Duodenal mucosa (tissue), 2 donors: Measurements from ENCODE around the gene CAGE1.

ENCODE experiments used
- H3K27ac ChIP-seq: one replicate; pipeline ENCODE4 v1.7.0; 2013; ENCODE audit warnings: low read depth, low read length
- H3K27me3 ChIP-seq, 2 donors: one replicate each; pipeline ENCODE4 v1.7.0; 2013; ENCODE audit warnings: low read length in 2 of 2, control low read depth in 1 of 2; ENCODE audit not compliant: insufficient read depth in 2 of 2, control insufficient read depth in 1 of 2
- H3K36me3 ChIP-seq, 2 donors: one replicate each; pipeline ENCODE4 v1.7.0; 2013; ENCODE audit warnings: low read length in 2 of 2, control low read depth in 1 of 2; ENCODE audit not compliant: insufficient read depth in 2 of 2, control insufficient read depth in 1 of 2
- H3K4me1 ChIP-seq, 2 donors: one replicate each; pipeline ENCODE4 v1.7.0; 2013; ENCODE audit warnings: low read length in 2 of 2, control low read depth in 1 of 2; ENCODE audit not compliant: insufficient read depth in 2 of 2, control insufficient read depth in 1 of 2
- H3K4me3 ChIP-seq, 2 donors: one replicate each; pipeline ENCODE4 v1.7.0; 2013; ENCODE audit warnings: low read length in 2 of 2, low read depth in 1 of 2
- H3K9ac ChIP-seq, 2 donors: one replicate each; pipeline ENCODE4 v1.7.0; 2013; ENCODE audit warnings: low read length in 2 of 2, low read depth in 1 of 2
- H3K9me3 ChIP-seq, 2 donors: one replicate each; pipeline ENCODE4 v1.7.0; 2013; ENCODE audit warnings: low read length in 2 of 2, control low read depth in 1 of 2; ENCODE audit not compliant: control insufficient read depth in 1 of 2

The CAGE1 gene

DNA sequence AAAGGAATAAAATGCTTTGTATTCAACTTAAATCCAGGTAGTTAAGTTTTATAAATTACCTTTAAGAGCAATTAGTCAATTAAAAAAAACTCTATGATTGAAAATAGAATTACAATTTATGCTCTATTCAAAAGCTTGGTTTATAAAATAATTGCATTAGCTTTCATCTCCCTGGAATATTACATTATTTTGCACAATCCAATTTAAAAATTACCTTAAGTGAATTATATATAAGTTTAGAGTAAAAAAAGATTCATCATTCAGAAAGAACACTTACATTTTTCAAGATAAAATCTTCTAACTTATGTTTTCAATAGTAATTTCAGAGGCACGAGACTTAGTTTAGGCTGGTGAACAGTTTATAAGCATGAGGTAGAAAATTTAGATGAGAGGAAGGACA, 91.4 kb downstream of the CAGE1 start:
- no peaks in the 10 kb centered on the region for H3K9me3 ChIP-seq
- H3K9ac ChIP-seq = no peak overlapping the region
- no peak overlapping the region for H3K4me3 ChIP-seq
- no peak overlapping the region for H3K27ac ChIP-seq
- no peaks in the 10 kb centered on the region for H3K4me1 ChIP-seq
- H3K27me3 ChIP-seq = no peaks in the 10 kb centered on the region
- H3K36me3 ChIP-seq = peaks cover 44 to 90% of the 10 kb centered on the region in 2 donors

DNA sequence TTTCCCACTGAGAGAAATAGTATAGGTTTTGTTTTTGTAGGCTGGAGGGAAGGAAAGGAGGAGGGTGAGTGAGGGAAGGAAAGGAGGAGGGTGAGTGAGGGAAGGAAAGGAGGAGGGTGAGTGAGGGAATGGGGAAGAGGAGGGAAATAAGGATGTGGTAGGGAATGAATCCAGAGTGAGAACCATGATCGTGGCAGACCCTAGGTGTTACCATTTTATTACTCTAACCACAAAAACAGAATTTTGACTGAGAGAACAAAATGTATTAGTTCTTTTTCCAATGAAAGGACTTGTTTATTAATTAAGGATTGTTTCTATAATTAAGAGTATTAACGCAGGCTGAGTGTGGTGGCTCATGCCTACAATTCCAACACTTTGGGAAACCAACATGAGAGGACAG, 92.9 kb downstream of the CAGE1 start:
- no peaks in the 10 kb centered on the region for H3K4me1 ChIP-seq
- no peak overlapping the region for H3K27ac ChIP-seq
- no peaks in the 10 kb centered on the region for H3K27me3 ChIP-seq
- no peak overlapping the region for H3K9ac ChIP-seq
- peaks cover 50 to 91% of the 10 kb centered on the region in 2 donors for H3K36me3 ChIP-seq
- H3K4me3 ChIP-seq = no peak overlapping the region
- no peaks in the 10 kb centered on the region for H3K9me3 ChIP-seq

DNA sequence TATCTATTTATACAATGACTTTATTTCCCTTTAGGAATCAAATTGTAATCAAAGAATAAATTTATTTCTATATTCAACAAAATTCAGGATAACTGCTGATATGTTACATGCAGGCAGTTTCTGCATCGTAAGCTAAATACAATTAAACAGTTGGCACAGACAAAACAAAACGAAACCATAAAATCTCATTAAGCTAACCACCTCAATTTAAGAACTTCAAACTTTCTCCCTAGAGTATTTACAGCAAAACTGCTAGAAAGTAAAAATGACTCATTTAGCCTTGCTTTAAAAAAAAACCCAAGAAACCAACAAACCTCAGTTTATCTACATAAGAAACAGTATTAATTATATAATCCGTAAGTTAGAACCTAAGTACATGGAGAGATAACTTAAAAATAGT, 93.6 kb downstream of the CAGE1 start:
- no peaks in the 10 kb centered on the region for H3K27me3 ChIP-seq
- H3K4me1 ChIP-seq = no peaks in the 10 kb centered on the region
- H3K4me3 ChIP-seq = no peak overlapping the region
- H3K9me3 ChIP-seq = no peaks in the 10 kb centered on the region
- no peak overlapping the region for H3K9ac ChIP-seq
- no peak overlapping the region for H3K27ac ChIP-seq
- peaks cover 43 to 91% of the 10 kb centered on the region in 2 donors for H3K36me3 ChIP-seq

DNA sequence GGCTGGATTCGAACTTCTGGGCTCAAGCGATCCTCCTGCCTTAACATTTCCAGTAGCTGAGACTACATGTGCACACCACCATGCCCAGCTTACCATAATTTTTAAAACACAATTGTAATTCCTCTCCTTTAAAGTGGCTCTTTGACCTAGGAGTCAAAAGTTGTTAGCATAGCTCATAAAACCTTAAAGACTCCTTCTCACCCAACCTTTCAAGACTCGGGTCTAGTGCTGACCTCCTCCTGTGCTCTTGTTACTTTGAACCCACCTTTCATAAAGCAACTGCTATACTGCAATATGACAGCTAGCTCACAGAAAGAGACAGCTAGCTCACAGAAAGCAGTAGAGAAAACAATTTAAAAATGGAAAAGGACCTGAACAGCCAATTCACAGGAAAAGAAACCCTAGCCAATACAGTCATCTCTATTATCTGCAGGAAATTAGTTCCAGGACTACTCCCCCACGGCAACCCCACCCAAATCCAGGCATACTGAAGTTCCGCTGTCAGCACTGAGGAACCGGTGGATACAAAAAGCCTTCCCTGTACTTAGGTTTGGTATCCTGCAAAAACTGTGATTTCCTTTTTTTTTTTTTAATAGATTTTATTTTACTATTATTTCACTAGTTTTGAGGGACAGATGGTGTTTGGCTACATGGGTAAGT, 96.8 kb downstream of the CAGE1 start:
- no peak overlapping the region for H3K9ac ChIP-seq
- H3K27me3 ChIP-seq = no peaks in the 10 kb centered on the region
- H3K36me3 ChIP-seq = peaks cover 30 to 83% of the 10 kb centered on the region in 2 donors
- no peak overlapping the region for H3K4me3 ChIP-seq
- no peaks in the 10 kb centered on the region for H3K9me3 ChIP-seq
- no peaks in the 10 kb centered on the region for H3K4me1 ChIP-seq
- H3K27ac ChIP-seq = no peak overlapping the region

DNA sequence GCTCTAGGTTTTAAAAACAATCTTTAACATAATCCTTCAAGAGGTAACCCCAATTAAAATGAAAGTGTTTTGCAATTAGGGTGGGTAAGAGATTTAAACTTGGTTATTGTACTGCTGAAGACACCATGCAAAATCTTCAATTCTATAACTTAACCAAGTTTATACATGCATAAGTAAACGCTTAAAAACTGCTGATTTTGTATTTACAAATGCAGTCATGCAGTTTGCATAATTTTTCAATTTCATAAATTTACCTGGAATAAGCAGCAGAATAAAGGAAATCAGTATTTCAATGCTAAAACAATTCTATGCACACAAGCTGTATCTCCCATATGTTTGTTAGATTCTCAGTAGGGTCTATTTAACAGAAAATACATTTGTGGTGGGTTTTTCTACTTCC, 99.5 kb downstream of the CAGE1 start:
- Histone ChIP-seq H3K27me3 (no peaks in the 10 kb centered on the region), H3K27ac (no peak overlapping the region), H3K4me1 (no peaks in the 10 kb centered on the region), H3K4me3 (no peak overlapping the region), H3K9ac (no peak overlapping the region), H3K9me3 (no peaks in the 10 kb centered on the region), H3K36me3 (peaks cover 17 to 80% of the 10 kb centered on the region in 2 donors)

DNA sequence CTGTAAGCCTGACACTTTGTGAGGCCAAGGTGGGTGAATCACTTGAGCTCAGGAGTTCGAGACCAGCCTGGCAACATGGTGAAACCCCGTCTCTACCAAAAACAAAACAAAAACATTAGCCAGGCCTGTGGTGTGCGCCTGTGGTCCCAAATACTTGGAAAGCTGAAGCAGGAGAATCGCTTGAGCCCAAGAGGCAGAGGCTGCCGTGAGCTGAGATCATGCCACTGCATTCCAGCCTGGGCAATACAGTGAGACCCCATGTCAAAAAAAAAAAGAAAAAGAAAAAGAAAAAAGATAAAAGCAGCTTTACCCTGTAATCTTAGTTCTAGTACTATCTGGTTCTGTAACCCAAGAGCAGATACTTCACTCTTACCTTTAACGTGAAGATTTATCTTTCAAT, 104.1 kb downstream of the CAGE1 start:
- peaks cover 6 to 49% of the 10 kb centered on the region in 2 donors for H3K36me3 ChIP-seq
- no peaks in the 10 kb centered on the region for H3K27me3 ChIP-seq
- H3K27ac ChIP-seq = no peak overlapping the region
- no peaks in the 10 kb centered on the region for H3K9me3 ChIP-seq
- no peak overlapping the region for H3K4me3 ChIP-seq
- H3K9ac ChIP-seq = no peak overlapping the region
- H3K4me1 ChIP-seq = no peaks in the 10 kb centered on the region

DNA sequence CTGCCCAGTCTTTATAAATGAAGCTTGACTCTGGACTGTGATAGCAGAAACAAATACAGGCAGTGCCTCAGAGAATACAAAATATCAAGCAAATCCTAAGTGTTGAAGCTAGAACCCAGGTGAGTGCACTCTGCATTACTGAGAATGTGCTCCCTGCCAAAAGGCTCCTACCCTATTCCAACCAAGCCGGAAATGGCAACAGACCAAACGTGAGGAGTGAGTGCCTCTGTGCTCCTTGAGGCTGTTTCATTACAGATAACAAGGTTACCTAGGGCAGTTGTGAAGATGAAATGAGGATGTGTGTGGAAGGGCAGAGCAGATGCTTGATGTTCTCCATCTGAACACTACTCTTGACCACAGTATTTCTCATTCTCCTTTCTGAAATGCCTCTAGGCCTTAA, 105.9 kb downstream of the CAGE1 start:
- Histone ChIP-seq H3K36me3 (peaks cover 0 to 31% of the 10 kb centered on the region in 2 donors), H3K4me1 (no peaks in the 10 kb centered on the region), H3K9me3 (no peaks in the 10 kb centered on the region), H3K4me3 (no peak overlapping the region), H3K27ac (no peak overlapping the region), H3K27me3 (no peaks in the 10 kb centered on the region), H3K9ac (no peak overlapping the region)

DNA sequence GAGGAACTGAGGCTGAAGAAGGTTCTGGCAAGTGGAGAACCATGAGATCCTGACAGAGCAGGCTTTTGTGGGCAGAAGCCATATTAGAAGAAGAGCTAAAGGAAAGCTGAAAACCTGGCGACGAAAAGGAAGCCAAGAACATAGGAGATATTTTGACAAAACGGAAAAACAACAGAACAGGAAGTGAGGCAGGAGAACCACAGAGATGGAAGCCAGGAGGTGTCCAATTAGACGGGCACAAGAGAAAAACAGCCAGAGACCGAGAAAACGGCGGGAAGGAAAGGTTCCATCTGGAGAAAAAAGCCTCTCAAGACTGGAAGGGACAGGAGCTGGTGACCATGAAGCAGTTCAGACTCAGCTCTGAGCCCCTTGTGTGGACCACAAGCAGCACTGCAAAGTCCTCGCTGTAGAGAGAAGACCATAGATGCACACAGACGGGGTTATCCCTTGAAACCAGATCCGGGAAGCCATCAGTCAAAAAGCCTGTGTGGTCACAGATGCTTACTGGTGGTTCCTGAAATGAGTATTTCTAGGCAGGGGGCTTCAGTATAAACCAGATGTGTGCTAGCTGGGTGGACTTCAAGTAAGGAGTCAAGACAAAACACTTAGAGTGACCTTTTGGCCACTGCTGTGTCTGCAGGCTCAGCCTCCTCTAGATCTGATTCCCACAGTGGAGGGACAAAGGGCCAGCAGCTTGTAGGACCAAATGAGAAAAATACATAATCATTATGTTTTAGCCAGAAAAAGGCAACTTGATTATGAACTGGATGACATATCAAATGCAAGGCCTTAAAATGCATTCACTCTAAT, 107.2 kb downstream of the CAGE1 start:
- H3K36me3 ChIP-seq = peaks cover 0 to 26% of the 10 kb centered on the region in 2 donors
- H3K27ac ChIP-seq = no peak overlapping the region
- H3K4me3 ChIP-seq = no peak overlapping the region
- H3K4me1 ChIP-seq = peaks cover 0 to 6% of the 10 kb centered on the region in 2 donors
- H3K9me3 ChIP-seq = no peaks in the 10 kb centered on the region
- H3K27me3 ChIP-seq = no peaks in the 10 kb centered on the region
- H3K9ac ChIP-seq = no peak overlapping the region
